HEK293 (cell line): ENCODE measurements around the gene GNPDA2.

Source experiments
- PRDM1 ChIP-seq: fragments of 450-650 bp; formaldehyde crosslinking; IDR thresholded peaks from 2 replicates; pipeline ENCODE4; 2016; ENCODE audit warnings: missing biosample characterization, missing genetic modification characterization
- SP2 ChIP-seq: fragments of 450-650 bp; formaldehyde crosslinking; IDR thresholded peaks from 2 replicates; pipeline ENCODE4 v1.5.1; 2016; ENCODE audit warnings: missing biosample characterization, missing genetic modification characterization
- ZBTB1 ChIP-seq: fragments of 450-650 bp; formaldehyde crosslinking; IDR thresholded peaks from 2 replicates; pipeline ENCODE4 v1.5.1; 2016; ENCODE audit warnings: missing biosample characterization, missing genetic modification characterization
- ZNF10 ChIP-seq: fragments of 450-650 bp; formaldehyde crosslinking; IDR thresholded peaks from 2 replicates; pipeline ENCODE4 v1.5.1; 2017; ENCODE audit warnings: missing biosample characterization, missing genetic modification characterization
- ZNF549 ChIP-seq: fragments of 450-650 bp; IDR thresholded peaks from 2 replicates; pipeline ENCODE4 v1.5.1; 2018; ENCODE audit warnings: missing biosample characterization, missing genetic modification characterization, mild to moderate bottlenecking, inconsistent platforms, moderate library complexity
- ZNF624 ChIP-seq: fragments of 450-650 bp; formaldehyde crosslinking; IDR thresholded peaks from 2 replicates; pipeline ENCODE4 v1.5.1; 2017; ENCODE audit warnings: missing biosample characterization, missing genetic modification characterization
- TF ChIP-seq, protein P1 (sequence below): fragments of 450-650 bp; formaldehyde crosslinking; IDR thresholded peaks from 2 replicates; pipeline ENCODE4 v1.5.1; 2016; ENCODE audit warnings: missing biosample characterization, missing genetic modification characterization
- TF ChIP-seq, protein P2 (sequence below): fragments of 450-650 bp; formaldehyde crosslinking; IDR thresholded peaks from 2 replicates; pipeline ENCODE4 v1.5.1; 2017; ENCODE audit warnings: missing biosample characterization, missing genetic modification characterization
- TF ChIP-seq, protein P3 (sequence below): fragments of 450-650 bp; IDR thresholded peaks from 2 replicates; pipeline ENCODE4 v1.5.1; 2018; ENCODE audit warnings: missing biosample characterization, missing genetic modification characterization

DNA sequence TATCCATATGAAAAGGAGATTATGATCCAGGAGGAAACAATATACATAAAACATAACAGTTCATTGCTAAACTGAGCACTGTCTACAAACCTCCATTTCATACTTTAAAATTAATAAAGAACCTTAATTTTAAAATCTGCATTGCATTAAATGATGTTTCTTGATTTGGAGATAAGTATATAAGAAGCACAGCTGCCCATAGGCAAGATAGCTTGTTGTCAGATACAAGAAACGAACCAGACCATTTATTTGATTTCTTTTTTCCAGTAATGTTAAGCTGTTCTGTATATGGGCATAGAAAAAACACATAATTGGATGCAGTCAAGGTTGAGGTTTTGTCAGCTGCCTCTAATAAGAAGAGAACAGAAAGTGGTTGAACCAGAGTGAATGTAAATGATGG is 41.7 kb downstream of the GNPDA2 start:
- TF ChIP-seq ZNF549 (tag by site-specific recombination) (no peak), SP2 (no peak), ZNF10 (tag by site-specific recombination) (no peak), ZNF624 (tag by site-specific recombination) (no peak), ZBTB1 (no peak), PRDM1 (tag by site-specific recombination) (no peak)
- TF ChIP-seq, protein P1, sequence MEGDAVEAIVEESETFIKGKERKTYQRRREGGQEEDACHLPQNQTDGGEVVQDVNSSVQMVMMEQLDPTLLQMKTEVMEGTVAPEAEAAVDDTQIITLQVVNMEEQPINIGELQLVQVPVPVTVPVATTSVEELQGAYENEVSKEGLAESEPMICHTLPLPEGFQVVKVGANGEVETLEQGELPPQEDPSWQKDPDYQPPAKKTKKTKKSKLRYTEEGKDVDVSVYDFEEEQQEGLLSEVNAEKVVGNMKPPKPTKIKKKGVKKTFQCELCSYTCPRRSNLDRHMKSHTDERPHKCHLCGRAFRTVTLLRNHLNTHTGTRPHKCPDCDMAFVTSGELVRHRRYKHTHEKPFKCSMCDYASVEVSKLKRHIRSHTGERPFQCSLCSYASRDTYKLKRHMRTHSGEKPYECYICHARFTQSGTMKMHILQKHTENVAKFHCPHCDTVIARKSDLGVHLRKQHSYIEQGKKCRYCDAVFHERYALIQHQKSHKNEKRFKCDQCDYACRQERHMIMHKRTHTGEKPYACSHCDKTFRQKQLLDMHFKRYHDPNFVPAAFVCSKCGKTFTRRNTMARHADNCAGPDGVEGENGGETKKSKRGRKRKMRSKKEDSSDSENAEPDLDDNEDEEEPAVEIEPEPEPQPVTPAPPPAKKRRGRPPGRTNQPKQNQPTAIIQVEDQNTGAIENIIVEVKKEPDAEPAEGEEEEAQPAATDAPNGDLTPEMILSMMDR (tag by site-specific recombination): no peak
- TF ChIP-seq, protein P2, sequence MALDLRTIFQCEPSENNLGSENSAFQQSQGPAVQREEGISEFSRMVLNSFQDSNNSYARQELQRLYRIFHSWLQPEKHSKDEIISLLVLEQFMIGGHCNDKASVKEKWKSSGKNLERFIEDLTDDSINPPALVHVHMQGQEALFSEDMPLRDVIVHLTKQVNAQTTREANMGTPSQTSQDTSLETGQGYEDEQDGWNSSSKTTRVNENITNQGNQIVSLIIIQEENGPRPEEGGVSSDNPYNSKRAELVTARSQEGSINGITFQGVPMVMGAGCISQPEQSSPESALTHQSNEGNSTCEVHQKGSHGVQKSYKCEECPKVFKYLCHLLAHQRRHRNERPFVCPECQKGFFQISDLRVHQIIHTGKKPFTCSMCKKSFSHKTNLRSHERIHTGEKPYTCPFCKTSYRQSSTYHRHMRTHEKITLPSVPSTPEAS: no peak
- TF ChIP-seq, protein P3, sequence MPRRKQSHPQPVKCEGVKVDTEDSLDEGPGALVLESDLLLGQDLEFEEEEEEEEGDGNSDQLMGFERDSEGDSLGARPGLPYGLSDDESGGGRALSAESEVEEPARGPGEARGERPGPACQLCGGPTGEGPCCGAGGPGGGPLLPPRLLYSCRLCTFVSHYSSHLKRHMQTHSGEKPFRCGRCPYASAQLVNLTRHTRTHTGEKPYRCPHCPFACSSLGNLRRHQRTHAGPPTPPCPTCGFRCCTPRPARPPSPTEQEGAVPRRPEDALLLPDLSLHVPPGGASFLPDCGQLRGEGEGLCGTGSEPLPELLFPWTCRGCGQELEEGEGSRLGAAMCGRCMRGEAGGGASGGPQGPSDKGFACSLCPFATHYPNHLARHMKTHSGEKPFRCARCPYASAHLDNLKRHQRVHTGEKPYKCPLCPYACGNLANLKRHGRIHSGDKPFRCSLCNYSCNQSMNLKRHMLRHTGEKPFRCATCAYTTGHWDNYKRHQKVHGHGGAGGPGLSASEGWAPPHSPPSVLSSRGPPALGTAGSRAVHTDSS: no peak
